Measurements from ENCODE around the gene GAB1.

The GAB1 gene

DNA sequence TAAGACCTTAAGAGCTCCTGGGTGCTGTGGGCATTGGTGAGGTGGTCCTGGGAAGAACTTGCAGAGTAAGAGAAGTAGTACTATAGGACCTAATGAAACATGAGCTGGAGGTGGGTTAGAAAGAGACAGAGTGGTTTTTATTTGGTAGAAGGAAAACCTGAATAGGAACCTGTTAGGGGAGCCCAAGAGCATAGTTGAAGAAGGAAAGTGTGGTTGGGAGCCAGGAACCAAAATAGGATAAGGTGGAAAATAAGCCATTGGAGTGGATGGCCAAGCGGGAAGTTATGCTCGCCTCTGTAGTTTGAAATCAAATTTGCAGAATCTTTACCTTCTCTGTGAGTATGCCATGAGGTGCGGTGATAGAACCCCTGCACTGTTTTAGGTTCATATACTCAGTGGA lies 26.7 kb downstream of the GAB1 start:
- Histone ChIP-seq H3K4me1 (peaks cover 13% of the 10 kb centered on the region), H3K27me3 (ENCODE audit: control insufficient read depth, insufficient read depth, low read length) (no peaks in the 10 kb centered on the region), H3K36me3 (ENCODE audit: control insufficient read depth, insufficient read depth, low read length) (no peaks in the 10 kb centered on the region), H3K9me3 (ENCODE audit: control insufficient read depth, low read length) (no peaks in the 10 kb centered on the region), H3K9ac (no peak overlapping the region), H3K79me2 (peaks cover 13% of the 10 kb centered on the region), H2AFZ (no peak overlapping the region), H3K4me3 (ENCODE audit: low read depth, low read length) (no peak overlapping the region), H3K4me2 (ENCODE audit: low read length) (no peak overlapping the region), H3K27ac (no peak overlapping the region)
- TF ChIP-seq, protein P1, sequence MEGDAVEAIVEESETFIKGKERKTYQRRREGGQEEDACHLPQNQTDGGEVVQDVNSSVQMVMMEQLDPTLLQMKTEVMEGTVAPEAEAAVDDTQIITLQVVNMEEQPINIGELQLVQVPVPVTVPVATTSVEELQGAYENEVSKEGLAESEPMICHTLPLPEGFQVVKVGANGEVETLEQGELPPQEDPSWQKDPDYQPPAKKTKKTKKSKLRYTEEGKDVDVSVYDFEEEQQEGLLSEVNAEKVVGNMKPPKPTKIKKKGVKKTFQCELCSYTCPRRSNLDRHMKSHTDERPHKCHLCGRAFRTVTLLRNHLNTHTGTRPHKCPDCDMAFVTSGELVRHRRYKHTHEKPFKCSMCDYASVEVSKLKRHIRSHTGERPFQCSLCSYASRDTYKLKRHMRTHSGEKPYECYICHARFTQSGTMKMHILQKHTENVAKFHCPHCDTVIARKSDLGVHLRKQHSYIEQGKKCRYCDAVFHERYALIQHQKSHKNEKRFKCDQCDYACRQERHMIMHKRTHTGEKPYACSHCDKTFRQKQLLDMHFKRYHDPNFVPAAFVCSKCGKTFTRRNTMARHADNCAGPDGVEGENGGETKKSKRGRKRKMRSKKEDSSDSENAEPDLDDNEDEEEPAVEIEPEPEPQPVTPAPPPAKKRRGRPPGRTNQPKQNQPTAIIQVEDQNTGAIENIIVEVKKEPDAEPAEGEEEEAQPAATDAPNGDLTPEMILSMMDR (IDR thresholded peaks at IDR 0.05): no peak

DNA sequence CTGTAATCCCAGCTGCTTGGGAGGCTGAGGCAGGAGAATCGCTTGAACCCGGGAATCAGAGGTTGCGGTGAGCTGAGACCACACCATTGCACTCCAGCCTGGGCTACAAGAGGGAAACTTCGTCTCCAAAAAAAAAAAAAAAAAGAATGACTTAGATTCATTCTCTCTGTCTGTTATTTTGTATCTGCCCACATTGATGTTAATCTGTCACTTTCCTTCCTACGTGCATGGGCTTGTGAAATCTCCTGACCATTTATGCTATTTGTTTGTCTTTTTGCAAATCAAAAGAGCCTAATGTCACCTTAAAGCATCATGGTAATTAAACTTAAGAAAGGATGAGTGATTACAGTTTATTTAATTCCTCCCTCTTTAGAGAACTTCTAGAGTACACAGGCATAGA lies 27.4 kb downstream of the GAB1 start:
- Histone ChIP-seq H3K27me3 (ENCODE audit: control insufficient read depth, insufficient read depth, low read length) (no peaks in the 10 kb centered on the region), H3K36me3 (ENCODE audit: control insufficient read depth, insufficient read depth, low read length) (no peaks in the 10 kb centered on the region), H2AFZ (no peak overlapping the region), H3K79me2 (peaks cover 13% of the 10 kb centered on the region), H3K4me3 (ENCODE audit: low read depth, low read length) (no peak overlapping the region), H3K4me2 (ENCODE audit: low read length) (no peak overlapping the region), H3K4me1 (peaks cover 7% of the 10 kb centered on the region), H3K9me3 (ENCODE audit: control insufficient read depth, low read length) (no peaks in the 10 kb centered on the region), H3K9ac (no peak overlapping the region), H3K27ac (no peak overlapping the region)
- TF ChIP-seq, protein P1 (IDR thresholded peaks at IDR 0.05): no peak

DNA sequence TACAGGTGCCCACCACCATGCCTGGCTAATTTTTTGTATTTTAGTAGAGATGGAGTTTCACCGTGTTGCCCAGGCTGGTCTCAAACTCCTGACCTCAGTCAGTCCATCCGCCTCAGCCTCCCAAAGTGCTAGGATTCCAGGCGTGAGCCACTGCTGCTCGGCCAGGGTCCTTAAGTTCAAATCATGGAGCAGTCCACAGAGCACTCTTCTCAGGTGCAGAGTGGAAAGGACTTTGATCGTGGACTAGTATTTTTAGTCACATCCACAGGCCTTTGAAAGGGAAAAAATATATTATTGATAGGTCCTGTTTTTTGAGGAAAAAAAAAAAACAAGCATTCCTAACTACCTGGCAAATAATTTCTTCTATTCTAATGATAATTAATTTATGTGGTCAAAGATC lies 31.2 kb downstream of the GAB1 start:
- Histone ChIP-seq H3K27me3 (ENCODE audit: control insufficient read depth, insufficient read depth, low read length) (no peaks in the 10 kb centered on the region), H3K79me2 (peaks cover 4% of the 10 kb centered on the region), H3K9ac (no peak overlapping the region), H2AFZ (no peak overlapping the region), H3K27ac (no peak overlapping the region), H3K36me3 (ENCODE audit: control insufficient read depth, insufficient read depth, low read length) (no peaks in the 10 kb centered on the region), H3K9me3 (ENCODE audit: control insufficient read depth, low read length) (no peaks in the 10 kb centered on the region), H3K4me1 (peaks cover 3% of the 10 kb centered on the region), H3K4me2 (ENCODE audit: low read length) (no peak overlapping the region), H3K4me3 (ENCODE audit: low read depth, low read length) (no peak overlapping the region)
- TF ChIP-seq, protein P1 (IDR thresholded peaks at IDR 0.05): no peak

DNA sequence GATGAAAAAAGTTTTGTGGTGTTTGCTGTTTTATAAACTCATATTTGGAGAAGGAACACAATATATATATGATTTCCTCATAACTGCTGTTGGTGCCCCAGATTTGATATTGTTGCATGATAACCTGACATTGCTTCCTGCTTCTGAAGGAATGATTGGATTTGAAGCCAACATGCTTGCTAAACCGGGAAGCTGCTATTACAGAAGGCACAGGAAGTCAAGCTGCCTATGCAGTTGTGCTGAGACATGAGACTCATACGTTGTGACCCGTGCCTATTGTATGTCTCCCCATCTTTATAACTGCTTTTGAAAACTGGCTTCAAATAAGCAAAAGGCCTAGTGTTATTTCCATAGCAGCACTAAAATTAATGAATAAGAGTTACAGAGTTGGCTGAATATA lies 32.9 kb downstream of the GAB1 start:
- no peaks in the 10 kb centered on the region for H3K9me3 ChIP-seq (ENCODE audit: control insufficient read depth, low read length)
- H3K4me1 ChIP-seq: no peaks in the 10 kb centered on the region
- no peak overlapping the region for H3K27ac ChIP-seq
- H3K9ac ChIP-seq: no peak overlapping the region
- no peak overlapping the region for H2AFZ ChIP-seq
- no peak overlapping the region for H3K4me3 ChIP-seq (ENCODE audit: low read depth, low read length)
- no peaks in the 10 kb centered on the region for H3K36me3 ChIP-seq (ENCODE audit: control insufficient read depth, insufficient read depth, low read length)
- H3K27me3 ChIP-seq (ENCODE audit: control insufficient read depth, insufficient read depth, low read length): no peaks in the 10 kb centered on the region
- TF ChIP-seq, protein P1 (IDR thresholded peaks at IDR 0.05): no peak
- peaks cover 2% of the 10 kb centered on the region for H3K79me2 ChIP-seq
- H3K4me2 ChIP-seq (ENCODE audit: low read length): no peak overlapping the region

DNA sequence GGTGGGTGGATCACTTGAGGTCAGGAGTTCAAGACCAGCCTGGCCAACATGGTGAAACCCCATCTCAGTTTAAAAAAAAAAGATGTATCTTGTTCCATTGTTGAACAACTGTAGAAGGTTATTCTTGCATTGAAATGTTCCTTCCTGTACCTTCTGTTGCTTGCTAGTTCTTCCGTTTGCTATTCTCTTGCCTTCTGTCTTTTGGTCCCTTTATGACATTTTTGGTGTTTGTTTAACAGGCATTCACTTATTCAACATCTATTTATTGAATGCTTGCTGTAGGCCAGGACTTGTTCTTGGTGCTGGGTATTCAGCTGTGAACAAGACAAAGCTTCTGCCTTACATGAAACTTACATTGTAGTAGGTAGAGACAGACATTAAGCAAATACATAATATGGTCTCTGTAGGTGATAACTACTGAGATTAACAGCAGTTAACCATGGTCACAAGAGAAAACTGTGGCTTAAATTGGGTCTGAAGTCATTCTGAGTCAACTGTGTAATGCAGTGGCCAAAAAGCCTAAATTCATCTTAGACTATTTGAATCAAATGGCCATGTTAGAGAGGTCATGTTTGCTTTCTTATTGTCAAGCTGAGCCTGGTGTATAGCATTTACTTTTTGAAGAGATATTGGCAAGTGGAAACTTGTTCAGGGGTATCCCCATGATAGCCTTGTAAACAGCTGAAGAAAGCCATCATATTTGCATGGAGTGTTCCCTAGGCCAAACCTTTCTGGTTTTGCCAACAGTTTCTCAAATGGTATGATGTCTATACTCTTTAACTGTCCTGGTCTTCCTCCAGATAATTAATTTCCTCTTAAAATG lies 35.6 kb downstream of the GAB1 start:
- no peaks in the 10 kb centered on the region for H3K4me1 ChIP-seq
- no peak overlapping the region for H3K9ac ChIP-seq
- H2AFZ ChIP-seq: no peak overlapping the region
- no peaks in the 10 kb centered on the region for H3K9me3 ChIP-seq (ENCODE audit: control insufficient read depth, low read length)
- H3K4me2 ChIP-seq (ENCODE audit: low read length): no peak overlapping the region
- TF ChIP-seq, protein P1 (IDR thresholded peaks at IDR 0.05): no peak
- no peak overlapping the region for H3K4me3 ChIP-seq (ENCODE audit: low read depth, low read length)
- H3K79me2 ChIP-seq: peaks cover 4% of the 10 kb centered on the region
- H3K36me3 ChIP-seq (ENCODE audit: control insufficient read depth, insufficient read depth, low read length): no peaks in the 10 kb centered on the region
- no peak overlapping the region for H3K27ac ChIP-seq
- no peaks in the 10 kb centered on the region for H3K27me3 ChIP-seq (ENCODE audit: control insufficient read depth, insufficient read depth, low read length)

Data from parathyroid adenoma (tissue), 2 donors.